Muscle layer of duodenum (tissue), 2 donors: ENCODE measurements around the gene SPRED3.
"Not testable (repeated sequence)": the region's sequence is repeated elsewhere in the genome, so short reads cannot be mapped to it uniquely, and the experiment has no call there.

Experiments used
- H3K27ac ChIP-seq: one replicate; pipeline ENCODE4 v1.7.0; 2013; ENCODE audit warnings: mild to moderate bottlenecking, low read length
- H3K27me3 ChIP-seq: one replicate; pipeline ENCODE4 v1.7.0; 2013; ENCODE audit warnings: low read depth, mild to moderate bottlenecking, control low read depth, low read length
- H3K36me3 ChIP-seq, 2 donors: one replicate each; pipeline ENCODE4 v1.7.0; 2013; ENCODE audit warnings: low read length in 2 of 2, control low read depth in 1 of 2, mild to moderate bottlenecking in 1 of 2; ENCODE audit not compliant: insufficient read depth in 2 of 2, control insufficient read depth in 1 of 2
- H3K4me1 ChIP-seq, 2 donors: one replicate each; pipeline ENCODE4 v1.7.0; 2013; ENCODE audit warnings: low read length in 2 of 2, mild to moderate bottlenecking in 2 of 2, control low read depth in 1 of 2, moderate library complexity in 1 of 2; ENCODE audit not compliant: insufficient read depth in 2 of 2, control insufficient read depth in 1 of 2
- H3K4me3 ChIP-seq, 2 donors: one replicate each; pipeline ENCODE4 v1.7.0; 2013; ENCODE audit warnings: low read length in 2 of 2, low read depth in 1 of 2, mild to moderate bottlenecking in 1 of 2
- H3K9me3 ChIP-seq, 2 donors: one replicate each; pipeline ENCODE4 v1.7.0; 2013; ENCODE audit warnings: low read length in 2 of 2, control low read depth in 1 of 2, mild to moderate bottlenecking in 1 of 2; ENCODE audit not compliant: control insufficient read depth in 1 of 2
- donor health status: healthy.

The SPRED3 gene

GRCh38 chr19:38360351-38360750 lies 28.1 kb upstream of the SPRED3 start:
- Histone ChIP-seq H3K4me1 (peaks cover 0 to 13% of the 10 kb centered on the region in 2 donors), H3K36me3 (no peaks in the 10 kb centered on the region), H3K9me3 (no peaks in the 10 kb centered on the region), H3K27me3 (peaks cover 25% of the 10 kb centered on the region), H3K4me3 (no peak overlapping the region), H3K27ac (no peak overlapping the region)

- Histone ChIP-seq H3K4me3 (peak overlapping the region; percentile 44 to 78), H3K27me3 (peaks cover 25% of the 10 kb centered on the region), H3K4me1 (peaks cover 0 to 13% of the 10 kb centered on the region in 2 donors)
Measured at GRCh38 chr19:38360839-38361631, 27.5 kb upstream of the SPRED3 start.

GRCh38 chr19:38361633-38362075 lies 26.8 kb upstream of the SPRED3 start:
- no peaks in the 10 kb centered on the region for H3K36me3 ChIP-seq
- no peaks in the 10 kb centered on the region for H3K9me3 ChIP-seq
- H3K27ac ChIP-seq = no peak overlapping the region
- peaks cover 25% of the 10 kb centered on the region for H3K27me3 ChIP-seq
- H3K4me1 ChIP-seq = peaks cover 0 to 13% of the 10 kb centered on the region in 2 donors
- H3K4me3 ChIP-seq = peak overlapping the region; percentile 44 to 78

More at GRCh38 chr19:38360839-38361631, 27.5 kb upstream of the SPRED3 start:
- H3K36me3 ChIP-seq = no peaks in the 10 kb centered on the region
- H3K9me3 ChIP-seq = no peaks in the 10 kb centered on the region
- no peak overlapping the region for H3K27ac ChIP-seq

DNA sequence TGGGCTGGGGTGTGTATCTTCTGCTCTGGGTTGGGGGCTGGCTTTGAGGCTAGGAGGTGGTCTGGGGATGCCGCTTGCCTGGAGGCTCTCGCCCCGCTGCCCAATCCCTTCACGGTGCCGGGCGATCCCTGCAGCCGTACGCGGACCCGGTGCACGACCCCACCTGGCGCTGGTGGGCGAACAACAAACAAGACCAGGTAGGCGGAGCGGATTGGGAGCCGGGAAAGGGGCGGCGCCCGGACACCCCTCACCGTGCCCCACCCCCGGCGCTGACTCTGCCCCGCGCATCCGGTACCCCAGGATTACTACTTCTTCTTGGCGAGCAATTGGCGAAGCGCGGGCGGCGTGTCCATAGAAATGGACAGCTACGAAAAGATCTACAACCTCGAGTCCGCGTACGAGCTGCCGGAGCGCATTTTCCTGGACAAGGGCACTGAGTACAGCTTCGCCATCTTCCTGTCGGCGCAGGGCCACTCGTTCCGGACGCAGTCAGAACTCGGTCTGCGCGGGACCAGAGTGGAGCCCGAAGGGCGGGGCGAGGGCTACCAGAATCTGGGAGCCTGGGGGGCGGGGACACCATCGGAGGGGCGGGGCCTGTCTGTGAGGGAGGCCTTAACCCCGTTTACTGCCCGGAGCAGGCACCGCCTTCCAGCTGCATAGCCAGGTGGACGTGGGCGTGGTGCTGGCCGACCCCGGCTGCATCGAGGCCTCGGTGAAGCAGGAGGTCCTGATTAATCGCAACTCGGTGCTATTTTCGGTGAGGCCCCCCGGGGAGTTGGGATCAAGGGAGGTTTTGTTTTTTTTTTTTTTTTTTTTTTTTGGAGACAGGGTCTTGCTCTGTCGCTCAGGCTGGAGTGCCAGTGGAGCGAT lies 26.2 kb upstream of the SPRED3 start:
- H3K9me3 ChIP-seq = no peaks in the 10 kb centered on the region
- H3K36me3 ChIP-seq = no peaks in the 10 kb centered on the region
- H3K27me3 ChIP-seq = peaks cover 25% of the 10 kb centered on the region
- H3K4me1 ChIP-seq = peaks cover 0 to 13% of the 10 kb centered on the region in 2 donors
- H3K4me3 ChIP-seq = peak overlapping the region; percentile 50 to 78
- H3K27ac ChIP-seq = no peak overlapping the region

GRCh38 chr19:38362946-38363688 lies 25.4 kb upstream of the SPRED3 start:
- not testable (repeated sequence) for H3K36me3 ChIP-seq, H3K9me3 ChIP-seq, H3K27ac ChIP-seq, H3K4me3 ChIP-seq
- Histone ChIP-seq H3K27me3 (peaks cover 23% of the 10 kb centered on the region), H3K4me1 (peaks cover 0 to 13% of the 10 kb centered on the region in 2 donors)

DNA sequence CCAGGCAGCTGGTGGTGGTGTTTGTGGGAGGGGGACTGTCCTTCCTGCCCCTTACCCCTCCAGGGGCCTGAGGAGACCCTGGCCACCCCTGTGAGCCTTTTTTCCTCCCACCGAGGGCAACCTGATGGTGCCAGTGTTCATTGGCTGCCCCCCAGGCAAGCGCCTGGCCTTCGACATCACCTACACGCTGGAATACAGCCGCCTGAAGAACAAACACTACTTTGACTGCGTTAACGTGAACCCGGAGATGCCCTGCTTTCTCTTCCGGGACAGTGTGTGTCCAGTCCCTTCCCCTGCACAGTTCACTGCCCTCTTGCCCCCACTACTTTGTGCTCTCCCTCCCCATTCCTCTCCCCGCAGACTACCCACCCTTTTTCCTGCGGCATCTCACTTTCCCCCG lies 21.5 kb upstream of the SPRED3 start:
- peaks cover 0 to 8% of the 10 kb centered on the region in 2 donors for H3K4me1 ChIP-seq
- no peaks in the 10 kb centered on the region for H3K9me3 ChIP-seq
- no peak overlapping the region for H3K4me3 ChIP-seq
- H3K27me3 ChIP-seq = no peaks in the 10 kb centered on the region
- H3K27ac ChIP-seq = no peak overlapping the region
- H3K36me3 ChIP-seq = no peaks in the 10 kb centered on the region

GRCh38 chr19:38369584-38369983 lies 18.9 kb upstream of the SPRED3 start:
- peaks cover 0 to under 1% of the 10 kb centered on the region in 2 donors for H3K36me3 ChIP-seq
- H3K4me1 ChIP-seq = no peaks in the 10 kb centered on the region
- no peaks in the 10 kb centered on the region for H3K9me3 ChIP-seq
- H3K27me3 ChIP-seq = no peaks in the 10 kb centered on the region
- H3K27ac ChIP-seq = no peak overlapping the region
- no peak overlapping the region for H3K4me3 ChIP-seq

DNA sequence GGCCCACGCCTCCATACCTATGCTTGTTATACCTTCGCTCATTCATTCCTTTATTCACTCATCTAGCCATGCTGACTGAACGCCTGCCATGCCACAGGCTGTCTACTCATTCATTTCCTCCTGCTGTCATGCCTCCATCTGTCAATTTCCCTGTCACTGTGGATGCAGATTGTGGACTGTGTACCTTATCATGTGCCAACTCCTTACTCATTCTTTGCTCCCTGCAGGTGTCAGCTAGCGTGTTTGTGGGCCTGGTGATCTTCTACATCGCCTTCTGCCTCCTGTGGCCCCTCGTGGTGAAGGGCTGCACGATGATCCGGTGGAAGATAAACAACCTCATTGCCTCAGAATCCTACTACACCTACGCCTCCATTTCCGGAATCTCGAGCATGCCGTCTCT lies 18.2 kb upstream of the SPRED3 start:
- H3K4me3 ChIP-seq = no peak overlapping the region
- H3K27me3 ChIP-seq = no peaks in the 10 kb centered on the region
- H3K27ac ChIP-seq = no peak overlapping the region
- H3K36me3 ChIP-seq = peaks cover 0 to 4% of the 10 kb centered on the region in 2 donors
- no peaks in the 10 kb centered on the region for H3K9me3 ChIP-seq
- peaks cover 0 to 4% of the 10 kb centered on the region in 2 donors for H3K4me1 ChIP-seq

DNA sequence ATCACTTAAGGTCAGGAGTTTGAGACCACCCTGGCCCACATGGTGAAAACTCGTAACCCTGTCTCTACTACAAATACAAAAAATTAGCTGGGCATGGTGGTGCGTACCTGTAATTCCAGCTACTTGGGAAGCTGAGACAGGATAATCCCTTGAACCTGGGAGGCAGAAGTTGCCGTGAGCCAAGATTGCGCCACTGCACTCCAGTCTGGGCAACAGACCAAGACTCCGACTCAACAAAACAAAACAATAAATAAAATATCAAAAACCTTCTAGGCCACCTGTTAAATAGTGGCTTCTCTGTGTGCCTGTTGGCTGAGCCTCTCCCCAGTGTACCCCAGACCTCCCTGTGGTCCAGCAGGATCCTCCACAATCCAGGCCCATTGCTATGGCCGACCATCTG lies 17.4 kb upstream of the SPRED3 start:
- Histone ChIP-seq H3K9me3 (no peaks in the 10 kb centered on the region), H3K4me1 (peaks cover 5 to 11% of the 10 kb centered on the region in 2 donors), H3K27me3 (no peaks in the 10 kb centered on the region), H3K36me3 (peaks cover 0 to 4% of the 10 kb centered on the region in 2 donors), H3K4me3 (no peak overlapping the region), H3K27ac (no peak overlapping the region)

GRCh38 chr19:38373907-38374331 lies 14.6 kb upstream of the SPRED3 start:
- Histone ChIP-seq H3K9me3 (no peaks in the 10 kb centered on the region), H3K27me3 (no peaks in the 10 kb centered on the region), H3K36me3 (peaks cover 0 to 10% of the 10 kb centered on the region in 2 donors), H3K4me1 (peaks cover 9 to 25% of the 10 kb centered on the region in 2 donors), H3K27ac (peak overlapping the region; percentile 85), H3K4me3 (peak overlapping the region; percentile 80 to 89)
